ENCODE results near the gene UPK3A.
"Not testable (repeated sequence)": the region's sequence is repeated elsewhere in the genome, so short reads cannot be mapped to it uniquely, and the experiment has no call there.

UPK3A gene

DNA sequence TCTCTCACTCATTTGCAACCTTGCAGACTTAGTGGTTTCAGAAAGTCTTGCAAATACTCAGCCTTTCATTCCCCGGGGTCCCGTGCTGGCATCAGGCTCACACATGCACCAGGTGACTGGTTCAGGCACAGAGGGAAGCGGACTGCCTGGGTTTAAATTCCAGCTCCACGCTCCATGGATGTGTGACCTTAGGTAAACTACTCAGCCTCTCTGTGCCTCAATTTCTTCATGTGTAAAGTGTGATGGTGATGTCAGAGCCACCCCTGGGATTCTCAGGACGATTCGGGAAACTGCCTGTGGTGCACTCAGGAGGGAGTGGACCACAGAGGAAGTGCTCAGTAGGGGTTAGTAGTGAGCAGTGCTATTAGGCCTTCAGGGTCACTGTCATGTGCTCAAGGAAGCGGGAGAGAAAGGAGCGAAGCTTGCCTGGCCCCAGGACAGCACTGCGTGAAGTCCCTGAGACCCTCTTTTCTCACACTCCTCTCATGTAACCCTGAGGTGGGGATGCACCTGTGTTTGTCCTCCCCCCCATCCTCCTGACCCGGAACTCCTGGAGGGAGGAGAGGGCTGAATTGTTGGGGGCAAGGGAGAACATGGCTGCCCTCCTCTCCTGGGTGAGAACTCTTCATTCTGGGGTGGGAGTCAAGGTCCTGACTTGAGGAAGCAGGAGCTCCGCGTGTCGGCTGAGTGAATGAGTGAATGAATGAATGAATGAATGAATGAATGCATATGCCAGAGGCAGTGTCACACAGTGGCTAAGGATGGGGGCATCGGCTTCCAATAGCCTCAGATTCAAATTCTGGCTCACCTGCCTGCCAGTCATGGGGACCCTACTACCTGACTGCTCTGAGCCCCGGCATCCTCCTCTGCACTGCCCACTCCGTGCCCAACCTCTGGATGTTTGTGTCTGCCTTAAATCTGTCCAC lies 14.4 kb upstream of the UPK3A start:
- Histone ChIP-seq H3K4me1 (ENCODE audit: control insufficient read depth, insufficient read depth, low read length) (peaks cover 24% of the 10 kb centered on the region), H3K27me3 (ENCODE audit: control insufficient read depth in 1 of 2, insufficient read depth in 2 of 2, low read length in 2 of 2) (peaks cover 0 to 4% of the 10 kb centered on the region in 2 donors), H3K27ac (ENCODE audit: low read length) (no peak overlapping the region), H3K4me3 (ENCODE audit: low read length in 2 of 2) (no peak overlapping the region), H3K36me3 (ENCODE audit: control insufficient read depth in 2 of 2, insufficient read depth in 2 of 2, low read length in 2 of 2) (no peaks in the 10 kb centered on the region), H3K9ac (ENCODE audit: low read length in 2 of 2) (no peak overlapping the region), H3K9me3 (ENCODE audit: control insufficient read depth in 2 of 2, low read length in 2 of 2) (no peaks in the 10 kb centered on the region)

DNA sequence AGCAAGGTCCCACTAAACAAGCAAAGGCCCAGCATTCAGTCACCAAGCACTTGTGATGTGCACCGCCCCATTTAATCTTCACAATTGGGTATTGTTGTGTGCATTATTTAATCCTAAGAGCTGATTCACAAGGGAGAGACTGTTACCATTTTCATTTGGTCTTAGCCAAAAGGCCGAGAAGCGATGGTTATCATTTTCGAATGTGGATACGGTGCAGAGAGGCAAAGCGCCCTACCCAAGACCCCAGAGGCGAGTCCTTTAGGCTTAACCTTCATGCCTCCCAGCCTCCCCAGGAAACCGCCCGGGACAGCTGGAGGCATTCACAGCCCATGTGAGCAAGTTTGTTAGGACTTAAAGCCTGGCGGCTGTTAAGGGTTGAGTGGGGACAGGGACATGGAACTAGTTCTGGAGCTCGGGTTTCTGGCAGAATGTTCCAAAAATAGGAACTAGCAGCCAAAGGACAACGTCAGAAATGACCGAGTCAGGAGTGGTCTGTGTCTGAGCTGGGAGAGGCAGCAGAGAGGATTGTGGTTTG lies 13.0 kb upstream of the UPK3A start:
- H3K4me3 ChIP-seq (ENCODE audit: low read length in 2 of 2), result no peak overlapping the region
- H3K27me3 ChIP-seq (ENCODE audit: control insufficient read depth in 1 of 2, insufficient read depth in 2 of 2, low read length in 2 of 2), result peaks cover 0 to 4% of the 10 kb centered on the region in 2 donors
- peaks cover 24% of the 10 kb centered on the region for H3K4me1 ChIP-seq (ENCODE audit: control insufficient read depth, insufficient read depth, low read length)
- H3K9me3 ChIP-seq (ENCODE audit: control insufficient read depth in 2 of 2, low read length in 2 of 2), result no peaks in the 10 kb centered on the region
- H3K27ac ChIP-seq (ENCODE audit: low read length), result peak overlapping the region; percentile 60
- H3K36me3 ChIP-seq (ENCODE audit: control insufficient read depth in 2 of 2, insufficient read depth in 2 of 2, low read length in 2 of 2), result no peaks in the 10 kb centered on the region
- peak overlapping the region in 1 of 2 donors; percentile 13 for H3K9ac ChIP-seq (ENCODE audit: low read length in 2 of 2)

- Histone ChIP-seq H3K27me3 (ENCODE audit: control insufficient read depth in 1 of 2, insufficient read depth in 2 of 2, low read length in 2 of 2) (peaks cover 0 to 4% of the 10 kb centered on the region in 2 donors), H3K4me3 (ENCODE audit: low read length in 2 of 2) (no peak overlapping the region), H3K36me3 (ENCODE audit: control insufficient read depth in 2 of 2, insufficient read depth in 2 of 2, low read length in 2 of 2) (no peaks in the 10 kb centered on the region), H3K9me3 (ENCODE audit: control insufficient read depth in 2 of 2, low read length in 2 of 2) (no peaks in the 10 kb centered on the region), H3K27ac (ENCODE audit: low read length) (peak overlapping the region; percentile 60), H3K9ac (ENCODE audit: low read length in 2 of 2) (no peak overlapping the region), H3K4me1 (ENCODE audit: control insufficient read depth, insufficient read depth, low read length) (peaks cover 24% of the 10 kb centered on the region)
Observed at GRCh38 chr22:45272498-45272897, 12.3 kb upstream of the UPK3A start.

GRCh38 chr22:45273452-45274075 lies 11.2 kb upstream of the UPK3A start:
- Histone ChIP-seq H3K4me1 (ENCODE audit: control insufficient read depth, insufficient read depth, low read length) (peaks cover 20% of the 10 kb centered on the region), H3K4me3 (ENCODE audit: low read length in 2 of 2) (no peak overlapping the region), H3K9ac (ENCODE audit: low read length in 2 of 2) (no peak overlapping the region), H3K27me3 (ENCODE audit: control insufficient read depth in 1 of 2, insufficient read depth in 2 of 2, low read length in 2 of 2) (no peaks in the 10 kb centered on the region), H3K36me3 (ENCODE audit: control insufficient read depth in 2 of 2, insufficient read depth in 2 of 2, low read length in 2 of 2) (no peaks in the 10 kb centered on the region), H3K27ac (ENCODE audit: low read length) (no peak overlapping the region), H3K9me3 (ENCODE audit: control insufficient read depth in 2 of 2, low read length in 2 of 2) (no peaks in the 10 kb centered on the region)

DNA sequence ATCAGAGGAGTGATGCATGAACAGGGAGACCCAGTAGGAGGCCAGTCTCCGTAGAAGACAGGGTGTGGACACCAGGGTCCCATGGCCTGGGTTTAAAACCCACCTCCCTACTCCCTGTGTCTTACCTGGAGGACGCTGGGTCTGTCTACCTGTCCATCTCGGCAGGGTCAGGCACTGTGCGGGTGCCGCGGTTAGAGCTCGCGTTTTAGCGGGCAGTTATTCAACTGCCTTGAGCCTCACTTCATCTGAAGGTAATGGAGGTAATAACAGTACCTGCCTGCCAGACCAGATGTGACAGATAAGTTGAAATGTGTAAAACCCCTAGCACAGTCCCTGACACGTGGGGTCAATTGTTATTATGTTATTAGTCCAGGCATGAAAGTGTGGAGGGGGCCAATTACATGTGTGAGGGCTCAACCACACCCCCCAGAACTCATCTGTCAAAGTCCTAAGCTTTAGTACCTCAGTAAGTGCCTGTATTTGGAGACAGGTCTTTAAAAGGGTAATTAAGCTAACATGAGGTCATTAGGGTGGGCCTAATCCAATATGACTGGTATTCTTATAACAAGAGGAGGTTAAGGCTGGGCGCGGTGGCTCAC lies 8.1 kb upstream of the UPK3A start:
- Histone ChIP-seq H3K4me3 (ENCODE audit: low read length in 2 of 2) (no peak overlapping the region), H3K27me3 (ENCODE audit: control insufficient read depth in 1 of 2, insufficient read depth in 2 of 2, low read length in 2 of 2) (peaks cover 0 to 2% of the 10 kb centered on the region in 2 donors), H3K9ac (ENCODE audit: low read length in 2 of 2) (no peak overlapping the region), H3K36me3 (ENCODE audit: control insufficient read depth in 2 of 2, insufficient read depth in 2 of 2, low read length in 2 of 2) (no peaks in the 10 kb centered on the region), H3K4me1 (ENCODE audit: control insufficient read depth, insufficient read depth, low read length) (peaks cover 17% of the 10 kb centered on the region), H3K9me3 (ENCODE audit: control insufficient read depth in 2 of 2, low read length in 2 of 2) (no peaks in the 10 kb centered on the region), H3K27ac (ENCODE audit: low read length) (no peak overlapping the region)

DNA sequence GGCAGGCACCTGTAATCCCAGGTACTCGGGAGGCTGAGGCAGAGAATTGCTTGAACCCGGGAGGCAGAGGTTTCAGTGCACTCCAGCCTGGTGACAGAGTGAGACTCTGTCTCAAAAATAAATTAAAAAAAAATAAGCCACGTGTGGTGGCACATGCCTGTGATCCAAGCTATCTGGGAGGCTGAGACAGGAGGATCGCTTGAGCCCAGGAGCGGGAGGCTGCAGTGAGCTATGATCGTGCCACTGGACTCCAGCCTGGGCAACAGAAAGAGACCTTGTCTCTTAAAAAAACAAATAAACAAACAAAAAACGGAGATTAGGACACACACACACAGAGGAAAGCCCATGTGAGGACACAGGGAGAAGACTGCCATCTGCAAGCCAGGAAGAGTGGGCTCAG lies 7.0 kb upstream of the UPK3A start:
- not testable (repeated sequence) for H3K4me1 ChIP-seq (ENCODE audit: control insufficient read depth, insufficient read depth, low read length); H3K4me3 ChIP-seq (ENCODE audit: low read length in 2 of 2); H3K9me3 ChIP-seq (ENCODE audit: control insufficient read depth in 2 of 2, low read length in 2 of 2); H3K27ac ChIP-seq (ENCODE audit: low read length); H3K27me3 ChIP-seq (ENCODE audit: control insufficient read depth in 1 of 2, insufficient read depth in 2 of 2, low read length in 2 of 2); H3K36me3 ChIP-seq (ENCODE audit: control insufficient read depth in 2 of 2, insufficient read depth in 2 of 2, low read length in 2 of 2); H3K9ac ChIP-seq (ENCODE audit: low read length in 2 of 2)

GRCh38 chr22:45278125-45278524 lies 6.6 kb upstream of the UPK3A start:
- Histone ChIP-seq H3K27me3 (ENCODE audit: control insufficient read depth in 1 of 2, insufficient read depth in 2 of 2, low read length in 2 of 2) (peaks cover 0 to 2% of the 10 kb centered on the region in 2 donors), H3K4me3 (ENCODE audit: low read length in 2 of 2) (no peak overlapping the region), H3K27ac (ENCODE audit: low read length) (no peak overlapping the region), H3K4me1 (ENCODE audit: control insufficient read depth, insufficient read depth, low read length) (peaks cover 9% of the 10 kb centered on the region), H3K36me3 (ENCODE audit: control insufficient read depth in 2 of 2, insufficient read depth in 2 of 2, low read length in 2 of 2) (no peaks in the 10 kb centered on the region), H3K9me3 (ENCODE audit: control insufficient read depth in 2 of 2, low read length in 2 of 2) (no peaks in the 10 kb centered on the region), H3K9ac (ENCODE audit: low read length in 2 of 2) (no peak overlapping the region)

- peaks cover 20% of the 10 kb centered on the region for H3K4me1 ChIP-seq (ENCODE audit: control insufficient read depth, insufficient read depth, low read length)
- H3K27ac ChIP-seq (ENCODE audit: low read length), result no peak overlapping the region
Observed at GRCh38 chr22:45280587-45280980, 4.2 kb upstream of the UPK3A start.

GRCh38 chr22:45281010-45281409 lies 3.7 kb upstream of the UPK3A start:
- Histone ChIP-seq H3K9ac (ENCODE audit: low read length in 2 of 2) (no peak overlapping the region), H3K4me3 (ENCODE audit: low read length in 2 of 2) (no peak overlapping the region), H3K27ac (ENCODE audit: low read length) (no peak overlapping the region), H3K4me1 (ENCODE audit: control insufficient read depth, insufficient read depth, low read length) (peaks cover 20% of the 10 kb centered on the region), H3K27me3 (ENCODE audit: control insufficient read depth in 1 of 2, insufficient read depth in 2 of 2, low read length in 2 of 2) (peaks cover 4 to 10% of the 10 kb centered on the region in 2 donors), H3K9me3 (ENCODE audit: control insufficient read depth in 2 of 2, low read length in 2 of 2) (no peaks in the 10 kb centered on the region), H3K36me3 (ENCODE audit: control insufficient read depth in 2 of 2, insufficient read depth in 2 of 2, low read length in 2 of 2) (no peaks in the 10 kb centered on the region)

More at GRCh38 chr22:45280587-45280980, 4.2 kb upstream of the UPK3A start:
- no peaks in the 10 kb centered on the region for H3K9me3 ChIP-seq (ENCODE audit: control insufficient read depth in 2 of 2, low read length in 2 of 2)
- H3K4me3 ChIP-seq (ENCODE audit: low read length in 2 of 2), result no peak overlapping the region
- H3K36me3 ChIP-seq (ENCODE audit: control insufficient read depth in 2 of 2, insufficient read depth in 2 of 2, low read length in 2 of 2), result no peaks in the 10 kb centered on the region
- no peak overlapping the region for H3K9ac ChIP-seq (ENCODE audit: low read length in 2 of 2)
- peaks cover 4 to 10% of the 10 kb centered on the region in 2 donors for H3K27me3 ChIP-seq (ENCODE audit: control insufficient read depth in 1 of 2, insufficient read depth in 2 of 2, low read length in 2 of 2)

GRCh38 chr22:45285263-45286058 lies 712 bp downstream of the UPK3A start:
- Histone ChIP-seq H3K9me3 (ENCODE audit: control insufficient read depth in 2 of 2, low read length in 2 of 2) (no peaks in the 10 kb centered on the region), H3K27ac (ENCODE audit: low read length) (no peak overlapping the region), H3K4me1 (ENCODE audit: control insufficient read depth, insufficient read depth, low read length) (peaks cover 11% of the 10 kb centered on the region), H3K27me3 (ENCODE audit: control insufficient read depth in 1 of 2, insufficient read depth in 2 of 2, low read length in 2 of 2) (peaks cover 9 to 11% of the 10 kb centered on the region in 2 donors), H3K36me3 (ENCODE audit: control insufficient read depth in 2 of 2, insufficient read depth in 2 of 2, low read length in 2 of 2) (no peaks in the 10 kb centered on the region), H3K9ac (ENCODE audit: low read length in 2 of 2) (peak overlapping the region in 1 of 2 donors; percentile 5), H3K4me3 (ENCODE audit: low read length in 2 of 2) (peak overlapping the region; percentile 12 to 57)
